HG03097 (cell line): ENCODE data around the gene WFDC8.

Experiments
- ATAC-seq: cut with Tn5 transposase; IDR thresholded peaks from one replicate; pipeline ENCODE4 v1.9.1; 2021; ENCODE audit not compliant: unreplicated experiment, low FRiP score

The WFDC8 gene

DNA sequence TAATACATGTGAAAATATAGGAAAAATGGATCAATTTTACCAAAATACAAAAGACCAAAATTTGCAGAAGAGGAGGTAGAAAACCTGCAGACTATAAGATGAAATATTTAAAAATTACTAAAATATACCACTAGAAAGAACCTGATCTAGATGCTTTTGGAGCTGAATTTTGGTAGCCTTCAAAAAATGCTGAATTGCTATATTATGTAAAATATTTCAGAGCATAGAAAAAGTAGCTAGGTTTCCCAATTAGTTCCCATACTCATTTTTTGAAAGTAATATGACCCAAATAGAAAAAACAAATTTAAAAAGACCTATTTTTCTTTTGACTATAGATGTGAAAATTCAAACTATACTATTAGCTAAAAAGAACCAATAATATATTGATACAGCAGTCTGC lies 28.3 kb downstream of the WFDC8 start:
- ATAC-seq, result no peak

GRCh38 chr20:45548410-45548809 lies 30.7 kb downstream of the WFDC8 start:
- ATAC-seq, result no peak

GRCh38 chr20:45547206-45547770 lies 31.8 kb downstream of the WFDC8 start, which contains the start of gene EPPIN:
Gene EPPIN, minus strand, starts transcription at chr20:45547401. Its CDS starts 44 bp downstream, at chr20:45547357.
- no peak for ATAC-seq

DNA sequence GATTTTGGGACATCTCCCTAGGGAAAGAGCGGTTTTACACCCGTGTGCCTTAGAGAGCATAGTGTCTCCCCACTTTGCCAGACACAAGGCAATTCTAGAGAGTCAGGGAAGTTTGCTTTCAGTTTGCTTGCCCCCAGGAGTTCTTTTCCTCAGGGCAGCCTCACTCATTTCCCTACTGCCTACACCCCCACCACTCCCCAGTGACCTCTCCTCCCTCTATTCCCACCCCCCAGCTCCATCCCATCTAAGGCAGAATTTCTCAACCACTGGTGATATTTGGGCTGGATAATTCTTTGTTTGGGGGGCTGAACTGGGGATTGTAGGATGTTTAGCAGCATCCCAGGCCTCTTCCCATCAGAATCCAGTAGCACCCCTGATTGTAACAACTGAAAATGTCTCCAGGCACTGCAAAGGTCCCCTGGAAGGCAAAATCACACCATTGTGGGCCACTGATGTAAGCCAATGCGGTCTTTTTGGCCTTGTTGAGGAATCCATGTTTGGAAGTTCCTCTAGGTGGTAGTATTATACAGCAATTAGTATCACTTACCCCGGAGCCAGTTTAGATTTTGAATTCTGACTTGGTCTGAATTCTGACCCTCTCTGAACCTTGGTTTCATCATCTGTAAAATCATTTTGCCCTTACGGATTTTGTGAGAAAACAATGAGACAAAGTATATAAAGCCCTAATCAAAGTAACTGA lies 33.2 kb downstream of the WFDC8 start:
- ATAC-seq, result no peak

- ATAC-seq, result no peak
These were observed 33.7 kb downstream of the WFDC8 start for GRCh38 chr20:45545351-45545750.

GRCh38 chr20:45539382-45539781 lies 39.7 kb downstream of the WFDC8 start, which contains the start of gene WFDC6:
Gene WFDC6, minus strand, starts transcription at chr20:45539482. Its CDS starts 75 bp downstream, at chr20:45539407.
- no peak for ATAC-seq

DNA sequence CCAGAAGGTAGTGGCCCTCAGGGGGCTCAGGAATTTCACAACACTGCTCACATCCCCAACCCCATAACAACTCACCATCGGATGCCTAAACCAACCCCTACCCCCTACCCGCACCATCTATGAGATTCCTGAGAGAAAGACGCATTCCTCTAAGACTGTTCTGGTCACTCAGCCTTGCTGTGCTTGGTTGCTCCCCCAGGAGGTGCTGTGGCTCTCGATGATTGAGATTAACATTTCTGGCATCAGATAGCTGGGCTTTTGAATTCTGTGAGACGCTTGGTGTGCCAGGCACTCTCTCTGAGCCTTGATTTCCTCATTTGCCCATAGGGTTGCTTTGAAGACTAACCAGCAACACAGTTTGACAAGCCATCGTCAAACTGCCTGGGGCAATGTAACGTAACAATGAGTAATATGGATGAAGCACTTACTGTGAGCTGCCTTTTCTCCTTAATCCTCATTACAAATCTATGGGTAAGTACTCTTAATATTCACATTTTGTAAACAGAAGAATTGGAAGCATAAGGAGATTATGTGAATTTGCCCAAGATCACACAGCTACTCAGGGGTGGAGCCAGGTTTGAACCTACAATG lies 40.8 kb downstream of the WFDC8 start:
- ATAC-seq, result no peak

DNA sequence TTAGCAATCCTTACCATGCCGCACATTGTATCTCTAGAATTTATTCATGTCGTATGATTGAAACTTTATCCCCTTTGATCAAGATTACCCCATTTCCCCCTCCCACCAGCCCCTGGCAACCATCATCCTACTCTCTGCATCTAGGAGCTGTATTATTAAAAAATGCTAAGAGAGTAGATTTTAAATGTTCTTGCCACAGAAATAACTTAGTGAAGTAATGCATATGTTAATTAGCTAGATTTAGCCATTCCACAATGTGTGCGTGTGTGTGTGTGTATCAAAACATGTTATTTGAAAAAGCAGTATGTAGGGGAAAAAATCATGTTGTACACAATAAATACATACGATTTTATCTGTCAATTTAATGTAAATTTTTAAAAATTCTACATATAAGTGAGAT lies 51.8 kb downstream of the WFDC8 start:
- no peak for ATAC-seq

GRCh38 chr20:45523821-45524220 lies 55.3 kb downstream of the WFDC8 start:
- no peak for ATAC-seq

- no peak for ATAC-seq
These were observed 60.8 kb downstream of the WFDC8 start for GRCh38 chr20:45518282-45518681.

GRCh38 chr20:45515147-45515913 lies 63.8 kb downstream of the WFDC8 start, which contains the start of gene SPINT3:
Gene SPINT3, minus strand, starts transcription at chr20:45515622. Its CDS starts 14 bp downstream, at chr20:45515608.
- no peak for ATAC-seq

DNA sequence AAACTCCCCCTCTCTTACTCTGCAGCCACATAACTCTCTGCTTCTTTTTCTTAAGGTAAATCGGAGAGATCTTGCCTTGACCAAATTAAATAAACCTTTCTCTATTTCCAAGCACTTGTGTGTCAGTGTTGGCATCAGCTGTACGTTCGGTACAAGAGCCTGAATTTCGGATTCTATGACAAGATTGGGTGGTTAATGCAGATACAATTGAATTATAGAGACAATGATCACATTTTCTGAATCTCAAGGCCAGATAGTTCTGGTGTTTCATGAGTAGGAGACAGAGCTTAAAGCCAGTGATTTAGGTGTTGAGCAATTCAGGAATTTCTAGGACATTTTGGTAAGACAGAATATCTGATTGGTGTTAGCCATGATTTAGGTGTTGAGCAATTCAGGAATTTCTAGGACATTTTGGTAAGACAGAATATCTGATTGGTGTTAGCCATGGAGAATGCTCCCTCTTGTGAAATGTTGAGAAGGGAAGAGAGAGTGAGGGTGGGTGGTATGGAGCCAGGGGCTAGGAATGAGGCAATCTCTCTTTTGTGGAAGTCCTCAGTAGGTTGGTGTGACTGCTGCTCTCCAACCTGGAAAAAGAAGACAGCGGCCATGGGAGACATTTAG lies 68.7 kb downstream of the WFDC8 start:
- no peak for ATAC-seq

DNA sequence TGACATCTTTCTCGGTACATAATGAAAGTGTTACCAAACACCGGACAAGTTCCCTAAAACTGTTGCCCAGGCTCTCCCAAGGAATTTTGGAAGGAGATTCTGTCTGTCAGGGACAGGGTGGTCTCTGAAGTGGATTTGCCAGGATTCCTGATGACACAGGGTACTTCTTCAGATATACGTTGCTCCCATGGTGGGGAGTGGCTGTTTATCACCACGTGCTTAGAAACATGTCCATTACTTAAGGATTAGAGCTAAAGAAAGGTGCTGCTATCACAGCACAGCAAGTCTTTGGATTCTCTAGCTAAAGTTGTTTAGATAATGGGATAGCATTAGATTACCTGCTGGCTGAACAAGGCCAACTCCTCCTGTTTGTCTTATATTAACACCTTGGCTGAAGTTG lies 70.0 kb downstream of the WFDC8 start:
- ATAC-seq, result no peak

- ATAC-seq, result no peak
These were observed 70.8 kb downstream of the WFDC8 start for GRCh38 chr20:45508068-45508886.

DNA sequence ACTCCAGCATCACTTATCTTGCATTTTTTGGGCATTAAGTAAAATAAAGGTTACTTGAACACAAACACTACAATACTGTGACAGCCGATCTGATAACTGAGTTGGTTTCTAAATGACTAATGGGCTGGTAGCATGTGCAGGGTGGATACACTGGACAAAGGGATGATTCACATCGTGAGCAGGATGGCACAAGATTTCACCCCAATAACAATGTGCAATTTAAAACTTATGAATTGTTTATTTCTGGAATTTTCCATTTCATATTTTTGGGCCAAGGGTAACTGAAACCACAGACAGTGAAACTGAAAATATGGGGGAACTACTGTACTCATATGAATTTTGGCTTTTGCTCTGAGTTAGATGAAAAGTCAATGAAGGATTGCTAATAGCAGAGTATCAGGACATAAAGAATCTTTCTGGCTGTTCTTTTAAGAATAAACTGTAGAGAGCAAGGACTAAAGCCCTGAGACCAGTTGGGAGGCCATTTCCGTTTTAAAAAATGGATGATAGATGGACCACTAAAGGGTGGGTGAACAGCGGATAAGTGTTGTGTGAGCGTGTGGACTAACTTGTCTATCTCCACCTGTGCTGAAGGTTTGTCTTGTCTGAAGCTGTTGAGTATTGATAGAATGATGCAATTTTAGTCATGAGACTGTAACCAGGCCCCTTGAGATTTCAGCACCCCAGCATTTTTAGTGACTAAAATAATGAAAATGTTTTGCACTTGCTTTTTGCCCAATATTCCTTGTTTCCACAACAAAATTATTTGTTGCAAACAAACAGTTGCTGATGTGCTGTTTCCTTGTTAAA lies 71.9 kb downstream of the WFDC8 start:
- ATAC-seq, result no peak

GRCh38 chr20:45506398-45506797 lies 72.7 kb downstream of the WFDC8 start:
- ATAC-seq, result no peak

DNA sequence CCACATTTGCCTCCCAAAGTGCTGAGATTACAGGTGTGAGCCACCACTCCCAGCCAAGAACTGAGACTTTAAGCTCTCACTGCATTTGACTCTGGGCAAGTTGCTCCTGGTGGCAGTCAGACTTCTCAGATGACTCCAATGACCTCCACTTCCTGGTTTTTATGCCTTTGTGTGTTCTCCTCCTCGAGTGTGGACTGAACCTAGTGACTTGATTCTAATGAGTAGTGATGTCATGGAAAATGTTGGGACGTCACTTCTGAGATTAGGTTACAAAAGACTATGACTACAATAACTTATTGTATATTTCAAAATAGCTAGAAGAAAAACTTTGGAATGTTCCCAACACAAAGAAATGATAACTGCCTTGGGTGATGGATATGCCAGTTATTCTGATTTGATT lies 75.7 kb downstream of the WFDC8 start:
- no peak for ATAC-seq

DNA sequence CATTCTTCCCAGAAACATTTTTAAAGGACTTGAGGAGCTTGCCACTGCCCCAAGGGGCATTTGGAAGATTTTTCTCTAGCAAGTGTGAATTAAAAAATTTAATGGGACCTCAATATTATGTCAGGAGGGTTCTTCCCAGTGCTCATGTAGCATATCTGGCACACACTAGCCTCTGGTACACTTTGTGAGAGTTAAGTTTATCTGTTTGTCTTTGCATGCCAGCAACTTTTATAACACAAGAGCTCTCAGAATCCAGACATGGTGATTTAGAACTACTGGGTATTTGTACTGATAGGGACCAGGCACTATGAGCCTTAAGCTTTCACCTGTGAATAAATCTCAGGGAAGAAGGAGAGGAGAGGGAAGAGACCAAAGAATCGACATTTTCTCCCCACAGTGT lies 76.5 kb downstream of the WFDC8 start:
- ATAC-seq, result no peak
